Stimulated activated naive CD4-positive, alpha-beta T cell (primary cell): Measurements from ENCODE around the gene PSPC1.

Source experiments
- DNase-seq, 6 experiments: peaks; one replicate each; lab custom pipeline; 2025; lab: John Stamatoyannopoulos, UW

PSPC1 gene

GRCh38 chr13:19673473-19674430 lies 109.0 kb downstream of the PSPC1 start:
- no peak for DNase-seq

- DNase-seq = no peak
Measured at GRCh38 chr13:19672990-19673389, 109.8 kb downstream of the PSPC1 start.

GRCh38 chr13:19670147-19670546 lies 112.6 kb downstream of the PSPC1 start:
- no peak for DNase-seq

- no peak for DNase-seq
Measured at GRCh38 chr13:19668778-19669177, 114.0 kb downstream of the PSPC1 start.

- no peak for DNase-seq
Measured at GRCh38 chr13:19665427-19665859, 117.3 kb downstream of the PSPC1 start.

GRCh38 chr13:19664481-19665230 lies 118.1 kb downstream of the PSPC1 start:
- no peak for DNase-seq

- no peak for DNase-seq
Measured at GRCh38 chr13:19663416-19663979, 119.2 kb downstream of the PSPC1 start.

- no peak for DNase-seq
Measured at GRCh38 chr13:19661561-19661960, 121.2 kb downstream of the PSPC1 start.

- DNase-seq = no peak
Measured at GRCh38 chr13:19661126-19661525, 121.6 kb downstream of the PSPC1 start.

- no peak for DNase-seq
Measured at GRCh38 chr13:19658831-19659230, 123.9 kb downstream of the PSPC1 start.

GRCh38 chr13:19657872-19658591 lies 124.7 kb downstream of the PSPC1 start:
- DNase-seq = no peak
